ENCODE data around the gene MCEE. TPM values are rescaled to one million over a fixed set of nuclear protein-coding genes. Genes with fewer than 3 reads are reported as not detected.

MCEE gene
- total RNA-seq, 1 donor from 2014 or later, result 17.8 TPM

DNA sequence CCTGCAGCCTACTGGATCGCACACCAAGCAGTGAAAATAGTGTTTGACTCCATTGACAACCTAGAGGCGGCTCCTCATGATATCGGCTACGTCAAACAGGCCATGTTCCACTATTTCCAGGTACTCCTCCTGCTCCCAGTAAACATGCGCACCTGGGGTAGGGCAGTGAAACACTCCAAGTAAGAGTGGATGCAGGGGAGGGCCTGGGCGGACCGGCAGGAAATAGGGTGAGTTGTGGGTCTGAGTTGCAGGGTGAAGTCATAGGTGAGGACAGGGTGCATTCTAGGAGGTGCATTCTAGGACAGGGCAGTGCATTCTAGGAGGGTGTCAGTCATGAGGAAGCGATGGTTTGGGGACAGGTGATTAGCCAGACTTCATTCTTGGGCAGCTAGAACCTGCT is 56.6 kb downstream of the MCEE start:
- no peak for DNase-seq (ENCODE audit: low spot score in 2 of 2, unreplicated experiment in 2 of 2)
- Mint-ChIP-seq H3K27me3 (ENCODE audit: low read depth) (no peaks in the 10 kb centered on the region), H3K36me3 (peaks cover 17% of the 10 kb centered on the region), H3K4me3 (no peak overlapping the region), H3K27ac (no peak overlapping the region), H3K9me3 (no peaks in the 10 kb centered on the region), H3K4me1 (peaks cover 25% of the 10 kb centered on the region)
- TF ChIP-seq, protein P1, sequence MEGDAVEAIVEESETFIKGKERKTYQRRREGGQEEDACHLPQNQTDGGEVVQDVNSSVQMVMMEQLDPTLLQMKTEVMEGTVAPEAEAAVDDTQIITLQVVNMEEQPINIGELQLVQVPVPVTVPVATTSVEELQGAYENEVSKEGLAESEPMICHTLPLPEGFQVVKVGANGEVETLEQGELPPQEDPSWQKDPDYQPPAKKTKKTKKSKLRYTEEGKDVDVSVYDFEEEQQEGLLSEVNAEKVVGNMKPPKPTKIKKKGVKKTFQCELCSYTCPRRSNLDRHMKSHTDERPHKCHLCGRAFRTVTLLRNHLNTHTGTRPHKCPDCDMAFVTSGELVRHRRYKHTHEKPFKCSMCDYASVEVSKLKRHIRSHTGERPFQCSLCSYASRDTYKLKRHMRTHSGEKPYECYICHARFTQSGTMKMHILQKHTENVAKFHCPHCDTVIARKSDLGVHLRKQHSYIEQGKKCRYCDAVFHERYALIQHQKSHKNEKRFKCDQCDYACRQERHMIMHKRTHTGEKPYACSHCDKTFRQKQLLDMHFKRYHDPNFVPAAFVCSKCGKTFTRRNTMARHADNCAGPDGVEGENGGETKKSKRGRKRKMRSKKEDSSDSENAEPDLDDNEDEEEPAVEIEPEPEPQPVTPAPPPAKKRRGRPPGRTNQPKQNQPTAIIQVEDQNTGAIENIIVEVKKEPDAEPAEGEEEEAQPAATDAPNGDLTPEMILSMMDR (IDR thresholded peaks at IDR 0.05; ENCODE audit: unreplicated experiment), result no peak

GRCh38 chr2:71072492-71072891 is 57.5 kb downstream of the MCEE start:
- H3K36me3 Mint-ChIP-seq, result peaks cover 15% of the 10 kb centered on the region
- no peaks in the 10 kb centered on the region for H3K9me3 Mint-ChIP-seq
- H3K4me3 Mint-ChIP-seq, result no peak overlapping the region
- no peaks in the 10 kb centered on the region for H3K27me3 Mint-ChIP-seq (ENCODE audit: low read depth)
- TF ChIP-seq, protein P1 (IDR thresholded peaks at IDR 0.05; ENCODE audit: unreplicated experiment), result no peak
- no peak for DNase-seq (ENCODE audit: low spot score in 2 of 2, unreplicated experiment in 2 of 2)
- H3K27ac Mint-ChIP-seq, result no peak overlapping the region
- H3K4me1 Mint-ChIP-seq, result peaks cover 31% of the 10 kb centered on the region

DNA sequence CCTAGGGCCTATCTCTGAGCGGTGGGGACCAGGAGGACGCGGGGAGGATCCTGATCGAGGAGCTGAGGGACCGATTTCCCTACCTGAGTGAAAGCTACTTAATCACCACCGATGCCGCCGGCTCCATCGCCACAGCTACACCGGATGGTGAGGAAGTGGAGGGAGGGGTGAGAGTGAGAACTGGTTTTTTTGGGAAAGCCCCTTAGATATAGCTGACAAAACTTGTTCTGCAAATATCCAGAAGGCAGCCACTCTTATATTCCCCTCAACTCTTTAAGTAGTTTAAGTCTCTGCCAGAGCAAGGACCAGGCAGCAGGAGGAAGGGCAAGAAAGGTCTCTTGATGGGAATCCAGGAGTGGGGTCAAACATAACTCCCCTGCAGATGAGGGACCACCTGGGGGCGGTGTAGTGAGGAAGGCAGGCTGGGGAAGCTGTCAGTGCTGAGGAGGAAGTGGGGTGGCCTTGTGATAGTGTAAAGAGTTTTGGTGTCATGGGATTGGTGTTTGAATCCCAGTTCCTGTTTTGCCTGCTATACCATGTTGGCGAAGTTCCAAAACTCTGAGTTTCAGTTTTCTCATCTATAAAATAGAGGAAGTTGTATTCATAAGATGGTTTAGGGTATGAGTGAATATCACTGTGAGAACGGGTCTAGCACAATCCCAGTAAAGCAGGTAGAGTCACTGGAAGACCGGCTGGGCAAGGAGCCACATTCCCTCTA is 58.2 kb downstream of the MCEE start:
- no peaks in the 10 kb centered on the region for H3K9me3 Mint-ChIP-seq
- peaks cover 12% of the 10 kb centered on the region for H3K36me3 Mint-ChIP-seq
- no peak overlapping the region for H3K4me3 Mint-ChIP-seq
- DNase-seq (ENCODE audit: low spot score in 2 of 2, unreplicated experiment in 2 of 2), result no peak
- TF ChIP-seq, protein P1 (IDR thresholded peaks at IDR 0.05; ENCODE audit: unreplicated experiment), result no peak
- peaks cover 36% of the 10 kb centered on the region for H3K4me1 Mint-ChIP-seq
- no peaks in the 10 kb centered on the region for H3K27me3 Mint-ChIP-seq (ENCODE audit: low read depth)
- H3K27ac Mint-ChIP-seq, result peak overlapping the region; percentile 84

DNA sequence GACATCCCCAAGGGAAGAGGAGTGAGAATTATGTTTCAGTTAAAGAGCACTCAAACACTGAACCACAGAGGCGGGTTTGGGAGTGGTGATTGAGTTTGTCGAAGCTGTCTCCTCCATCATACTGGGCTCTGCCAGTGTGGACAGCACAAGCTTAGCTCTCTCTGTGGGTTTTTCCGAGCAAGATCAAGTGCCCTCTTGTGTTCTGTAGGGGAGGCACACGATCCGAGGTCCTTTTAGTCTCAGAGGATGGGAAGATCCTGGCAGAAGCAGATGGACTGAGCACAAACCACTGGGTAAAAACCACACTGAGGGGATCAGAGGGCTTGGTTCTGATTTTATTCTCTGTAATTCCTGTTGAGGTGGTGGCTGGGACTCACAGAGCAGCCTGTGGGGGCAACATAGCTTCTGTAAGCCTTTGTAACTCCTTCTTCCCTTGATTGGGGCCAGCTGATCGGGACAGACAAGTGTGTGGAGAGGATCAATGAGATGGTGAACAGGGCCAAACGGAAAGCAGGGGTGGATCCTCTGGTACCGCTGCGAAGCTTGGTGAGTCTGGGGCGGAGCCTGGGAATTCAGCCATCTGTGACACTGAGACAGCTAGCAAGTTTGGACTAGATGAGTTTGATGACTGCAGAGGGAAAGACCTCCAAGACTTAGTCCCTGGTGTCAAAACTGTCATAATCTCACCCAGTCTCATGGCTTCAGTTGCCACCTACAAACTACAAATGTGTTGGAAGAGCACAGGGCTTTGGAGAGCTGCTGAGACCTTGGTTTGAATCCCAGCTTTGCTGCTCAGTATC is 59.5 kb downstream of the MCEE start:
- TF ChIP-seq, protein P1 (IDR thresholded peaks at IDR 0.05; ENCODE audit: unreplicated experiment), result no peak
- Mint-ChIP-seq H3K9me3 (no peaks in the 10 kb centered on the region), H3K4me1 (peaks cover 37% of the 10 kb centered on the region), H3K27me3 (ENCODE audit: low read depth) (no peaks in the 10 kb centered on the region), H3K36me3 (peaks cover 12% of the 10 kb centered on the region), H3K27ac (peak overlapping the region; percentile 13), H3K4me3 (peak overlapping the region; percentile 13)
- no peak for DNase-seq (ENCODE audit: low spot score in 2 of 2, unreplicated experiment in 2 of 2)

DNA sequence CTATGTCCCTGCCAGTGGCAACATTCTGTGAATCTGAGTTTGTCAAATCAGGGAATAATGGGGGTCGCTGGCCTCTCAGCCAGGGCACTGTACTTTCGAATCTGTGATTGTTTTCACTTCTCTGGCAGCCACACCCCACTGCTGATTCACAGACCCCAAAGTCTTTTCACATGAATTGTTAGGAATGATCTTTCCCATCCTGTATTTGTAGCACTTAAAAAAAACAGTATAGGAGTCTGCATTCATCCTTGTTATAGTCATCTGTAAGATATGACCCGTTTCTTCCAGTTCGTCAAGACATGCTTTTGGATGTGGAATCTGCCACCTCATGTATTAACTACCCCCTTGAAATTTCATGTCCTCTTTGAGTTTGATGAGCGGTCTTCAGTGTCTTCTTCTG is 60.7 kb downstream of the MCEE start:
- Mint-ChIP-seq H3K4me3 (peak overlapping the region; percentile 97), H3K27ac (no peak overlapping the region), H3K36me3 (peaks cover 11% of the 10 kb centered on the region), H3K4me1 (peaks cover 42% of the 10 kb centered on the region), H3K9me3 (no peaks in the 10 kb centered on the region), H3K27me3 (ENCODE audit: low read depth) (no peaks in the 10 kb centered on the region)
- no peak for DNase-seq (ENCODE audit: low spot score in 2 of 2, unreplicated experiment in 2 of 2)
- TF ChIP-seq, protein P1 (IDR thresholded peaks at IDR 0.05; ENCODE audit: unreplicated experiment), result no peak
